DND-41 (cell line): ENCODE results near the gene JRKL.
"Not testable (repeated sequence)": the region's sequence is repeated elsewhere in the genome, so short reads cannot be mapped to it uniquely, and the experiment has no call there.

Experiments used
- ATAC-seq: fragments of 200-7000 bp; cut with Tn5 transposase; 3 replicates; pipeline ENCODE4 v1.9.1; 2021; ENCODE audit warnings: low read depth; ENCODE audit not compliant: insufficient read depth
- DNase-seq: peaks from one replicate; pipeline ENCODE4 v3.0.0-alpha.2; 2020
- H2AFZ ChIP-seq: 2 replicates; pipeline ENCODE4 v1.6.0; 2012; ENCODE audit warnings: low read depth, low read length
- H3K27ac ChIP-seq: 2 replicates; pipeline ENCODE4 v1.5.1; 2012; ENCODE audit warnings: low read length, inconsistent platforms
- H3K27me3 ChIP-seq: fragments of 200-600 bp; sonication (generic); 2 replicates; pipeline ENCODE4 v1.6.0; 2012; ENCODE audit warnings: low read length, mild to moderate bottlenecking, inconsistent platforms; ENCODE audit not compliant: insufficient read depth, poor library complexity
- H3K36me3 ChIP-seq: 2 replicates; pipeline ENCODE4 v1.5.1; 2012; ENCODE audit warnings: low read length, inconsistent platforms; ENCODE audit not compliant: insufficient read depth
- H3K4me1 ChIP-seq: 2 replicates; pipeline ENCODE4 v1.5.1; 2012; ENCODE audit warnings: mild to moderate bottlenecking, low read length; ENCODE audit not compliant: insufficient read depth
- H3K4me2 ChIP-seq: 2 replicates; pipeline ENCODE4 v1.6.0; 2012; ENCODE audit warnings: mild to moderate bottlenecking, moderate library complexity, low read length, inconsistent platforms; ENCODE audit not compliant: insufficient read depth
- H3K4me3 ChIP-seq, 2 experiments: fragments of 200-600 bp in 1 of 2; shearing (Covaris generic) in 1 of 2; 2 replicates each; pipeline ENCODE4 v1.5.1; 2012 to 2016; ENCODE audit warnings: inconsistent platforms in 2 of 2, low read length in 2 of 2, mild to moderate bottlenecking in 2 of 2, low read depth in 1 of 2, moderate library complexity in 1 of 2
- H3K79me2 ChIP-seq: 2 replicates; pipeline ENCODE4 v1.6.0; 2012; ENCODE audit warnings: low read length, inconsistent platforms; ENCODE audit not compliant: insufficient read depth
- H3K9ac ChIP-seq: 2 replicates; pipeline ENCODE4 v1.6.0; 2012; ENCODE audit warnings: low read depth, mild to moderate bottlenecking, inconsistent platforms, low read length, moderate library complexity
- H3K9me3 ChIP-seq: 2 replicates; pipeline ENCODE4 v1.5.1; 2012; ENCODE audit warnings: low read length, moderate library complexity, mild to moderate bottlenecking, inconsistent platforms; ENCODE audit not compliant: insufficient read depth, severe bottlenecking
- H4K20me1 ChIP-seq: 2 replicates; pipeline ENCODE4 v1.6.0; 2012; ENCODE audit warnings: low read length; ENCODE audit not compliant: insufficient read depth
- EZH2 ChIP-seq: IDR thresholded peaks from 3 replicates; pipeline ENCODE4 v1.6.1; 2012; ENCODE audit warnings: borderline replicate concordance, low read depth, mild to moderate bottlenecking, moderate library complexity, low read length, inconsistent platforms; ENCODE audit not compliant: severe bottlenecking
- TF ChIP-seq, protein P1 (sequence below): IDR thresholded peaks from 2 replicates; pipeline ENCODE4 v1.5.1; 2012; ENCODE audit warnings: borderline replicate concordance, low read length, moderate library complexity, mild to moderate bottlenecking; ENCODE audit not compliant: poor library complexity, severe bottlenecking; ENCODE audit errors: extremely low read depth

Gene JRKL

DNA sequence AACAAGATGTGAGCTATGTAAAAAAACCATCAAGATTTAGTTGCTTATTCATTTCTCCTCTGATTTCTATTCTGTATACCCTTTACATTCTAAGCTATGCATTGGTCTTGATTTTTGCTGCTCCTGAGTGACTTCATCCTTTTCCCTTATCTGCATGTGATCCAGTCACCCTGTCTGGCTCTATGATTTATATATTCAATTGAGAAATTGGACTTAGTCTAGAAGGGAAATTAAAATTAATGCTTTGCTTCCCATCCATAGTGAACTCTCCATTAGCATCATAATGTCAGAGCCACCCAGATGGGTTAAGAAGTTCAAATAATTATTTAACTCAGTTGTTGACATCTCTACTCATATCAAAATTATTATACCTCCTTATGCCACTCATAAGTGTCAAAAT lies 5.0 kb downstream of the JRKL start:
- no peak overlapping the region for H2AFZ ChIP-seq
- no peak overlapping the region for H3K4me2 ChIP-seq
- H3K36me3 ChIP-seq: no peaks in the 10 kb centered on the region
- no peaks in the 10 kb centered on the region for H3K9me3 ChIP-seq
- TF ChIP-seq EZH2: no peak
- TF ChIP-seq, protein P1, sequence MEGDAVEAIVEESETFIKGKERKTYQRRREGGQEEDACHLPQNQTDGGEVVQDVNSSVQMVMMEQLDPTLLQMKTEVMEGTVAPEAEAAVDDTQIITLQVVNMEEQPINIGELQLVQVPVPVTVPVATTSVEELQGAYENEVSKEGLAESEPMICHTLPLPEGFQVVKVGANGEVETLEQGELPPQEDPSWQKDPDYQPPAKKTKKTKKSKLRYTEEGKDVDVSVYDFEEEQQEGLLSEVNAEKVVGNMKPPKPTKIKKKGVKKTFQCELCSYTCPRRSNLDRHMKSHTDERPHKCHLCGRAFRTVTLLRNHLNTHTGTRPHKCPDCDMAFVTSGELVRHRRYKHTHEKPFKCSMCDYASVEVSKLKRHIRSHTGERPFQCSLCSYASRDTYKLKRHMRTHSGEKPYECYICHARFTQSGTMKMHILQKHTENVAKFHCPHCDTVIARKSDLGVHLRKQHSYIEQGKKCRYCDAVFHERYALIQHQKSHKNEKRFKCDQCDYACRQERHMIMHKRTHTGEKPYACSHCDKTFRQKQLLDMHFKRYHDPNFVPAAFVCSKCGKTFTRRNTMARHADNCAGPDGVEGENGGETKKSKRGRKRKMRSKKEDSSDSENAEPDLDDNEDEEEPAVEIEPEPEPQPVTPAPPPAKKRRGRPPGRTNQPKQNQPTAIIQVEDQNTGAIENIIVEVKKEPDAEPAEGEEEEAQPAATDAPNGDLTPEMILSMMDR: no peak
- ATAC-seq: no peak
- peaks cover 29% of the 10 kb centered on the region for H3K79me2 ChIP-seq
- H4K20me1 ChIP-seq: no peaks in the 10 kb centered on the region
- H3K4me3 ChIP-seq: no peak overlapping the region
- no peak overlapping the region for H3K9ac ChIP-seq
- H3K4me1 ChIP-seq: peaks cover 53% of the 10 kb centered on the region
- H3K27ac ChIP-seq: no peak overlapping the region
- DNase-seq: no peak
- no peaks in the 10 kb centered on the region for H3K27me3 ChIP-seq

DNA sequence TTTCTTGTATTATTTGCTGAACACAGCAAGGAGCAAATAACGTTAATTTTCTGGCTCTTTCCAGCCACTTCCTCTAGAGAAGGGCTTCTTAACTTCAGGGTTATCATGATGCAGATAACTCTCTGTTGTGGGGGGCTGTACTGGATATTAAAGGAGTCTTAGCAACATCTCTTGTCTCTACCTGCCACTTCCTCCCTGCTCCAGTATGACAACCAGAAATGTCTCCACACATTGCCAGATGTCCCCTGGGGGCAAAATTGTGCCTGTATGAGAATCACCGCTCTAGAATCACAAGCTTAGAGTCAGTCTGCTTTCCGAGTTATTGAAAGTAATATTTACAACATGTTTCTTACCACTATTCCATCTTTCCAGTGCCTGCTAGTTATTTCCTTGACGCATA lies 6.8 kb downstream of the JRKL start:
- ATAC-seq (peak; percentile 82), DNase-seq (peak; percentile 42)
- Histone ChIP-seq H3K36me3 (no peaks in the 10 kb centered on the region), H3K4me1 (peaks cover 39% of the 10 kb centered on the region), H3K27ac (peak overlapping the region; percentile 29), H2AFZ (no peak overlapping the region), H4K20me1 (no peaks in the 10 kb centered on the region), H3K9me3 (no peaks in the 10 kb centered on the region), H3K9ac (0 out of 2 replicates have a peak overlapping the region, but pooled peaks have one; percentile 16), H3K79me2 (peaks cover 11% of the 10 kb centered on the region; the same call in 1 of the 2 replicates), H3K4me3 (no peak overlapping the region), H3K4me2 (peak overlapping the region; percentile 11), H3K27me3 (no peaks in the 10 kb centered on the region)
- TF ChIP-seq, protein P1: no peak
- no peak for TF ChIP-seq EZH2

DNA sequence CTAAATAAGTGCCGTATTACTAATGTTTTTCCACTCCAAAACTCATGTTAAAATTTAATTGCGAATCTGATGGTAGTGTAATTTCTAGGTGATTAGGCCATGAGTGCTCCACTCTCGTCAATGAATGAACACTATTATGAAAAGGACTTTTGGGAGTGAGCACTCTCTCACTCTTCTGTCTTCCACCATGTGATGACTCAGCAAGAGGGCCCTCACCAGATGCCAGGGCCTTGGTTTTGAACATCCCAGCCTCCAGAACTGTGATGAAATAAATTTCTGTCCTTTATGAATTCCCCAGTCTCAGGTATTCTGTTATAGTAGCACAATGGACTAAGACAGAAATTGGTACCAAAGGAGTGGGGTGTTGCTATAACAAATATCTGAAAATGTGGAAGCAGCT lies 8.1 kb downstream of the JRKL start:
- Histone ChIP-seq H3K79me2 (0 out of 2 replicates have a peak, but pooled peaks cover 4% of the 10 kb centered on the region), H3K27ac (no peak overlapping the region), H3K9me3 (no peaks in the 10 kb centered on the region), H3K4me3 (no peak overlapping the region), H2AFZ (no peak overlapping the region), H4K20me1 (no peaks in the 10 kb centered on the region), H3K4me2 (no peak overlapping the region), H3K9ac (no peak overlapping the region), H3K27me3 (no peaks in the 10 kb centered on the region), H3K4me1 (peaks cover 28% of the 10 kb centered on the region), H3K36me3 (no peaks in the 10 kb centered on the region)
- ATAC-seq (no peak), DNase-seq (no peak)
- TF ChIP-seq, protein P1: no peak
- no peak for TF ChIP-seq EZH2

DNA sequence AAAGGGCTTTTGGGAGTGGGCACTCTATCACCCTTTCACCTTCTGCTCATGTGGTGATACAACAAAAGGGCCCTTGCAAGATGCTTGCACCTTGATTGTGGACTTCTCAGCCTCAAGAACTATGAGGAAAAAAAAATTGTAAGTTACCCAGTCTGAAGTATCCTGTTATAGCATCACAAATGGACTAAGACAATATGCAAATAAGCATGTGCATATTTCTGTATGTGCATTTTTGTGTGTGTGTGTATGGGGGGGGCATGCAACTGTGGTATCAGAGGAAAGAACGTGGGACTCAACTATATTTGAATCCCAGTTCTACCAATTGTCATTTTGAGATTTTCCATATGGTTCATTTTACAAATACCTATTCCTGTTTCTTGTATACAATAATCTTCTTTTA lies 10.9 kb downstream of the JRKL start:
- no peak overlapping the region for H3K27ac ChIP-seq
- no peak overlapping the region for H2AFZ ChIP-seq
- H3K9ac ChIP-seq: no peak overlapping the region
- ATAC-seq (no peak), DNase-seq (no peak)
- no peak overlapping the region for H3K4me3 ChIP-seq
- peaks cover 15% of the 10 kb centered on the region for H3K4me1 ChIP-seq
- no peaks in the 10 kb centered on the region for H3K27me3 ChIP-seq
- H3K36me3 ChIP-seq: no peaks in the 10 kb centered on the region
- no peaks in the 10 kb centered on the region for H4K20me1 ChIP-seq
- no peaks in the 10 kb centered on the region for H3K9me3 ChIP-seq
- H3K79me2 ChIP-seq: no peaks in the 10 kb centered on the region
- no peak for TF ChIP-seq EZH2
- TF ChIP-seq, protein P1: no peak
- H3K4me2 ChIP-seq: no peak overlapping the region

DNA sequence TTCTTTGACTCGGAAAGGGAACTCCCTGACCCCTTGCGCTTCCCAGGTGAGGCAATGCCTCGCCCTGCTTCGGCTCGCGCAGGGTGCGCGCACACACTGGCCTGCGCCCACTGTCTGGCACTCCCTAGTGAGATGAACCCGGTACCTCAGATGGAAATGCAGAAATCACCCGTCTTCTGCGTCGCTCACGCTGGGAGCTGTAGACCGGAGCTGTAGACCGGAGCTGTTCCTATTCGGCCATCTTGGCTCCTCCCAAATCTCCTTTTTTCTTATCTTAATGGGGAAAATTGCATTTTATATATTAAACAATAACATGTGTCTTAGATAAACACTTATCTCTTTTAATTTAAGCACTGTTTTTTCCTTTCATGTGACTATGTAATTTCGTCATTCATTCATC lies 21.6 kb downstream of the JRKL start:
- H4K20me1 ChIP-seq, H3K27me3 ChIP-seq, DNase-seq, ATAC-seq, H2AFZ ChIP-seq, H3K36me3 ChIP-seq, H3K9me3 ChIP-seq, H3K4me2 ChIP-seq, H3K79me2 ChIP-seq, H3K9ac ChIP-seq, H3K27ac ChIP-seq, H3K4me3 ChIP-seq, H3K4me1 ChIP-seq: not testable (repeated sequence)
